KG1 (cell line): ENCODE results near the gene STOML3.

Experiments used
- DNase-seq: peaks from one replicate; lab custom pipeline; 2025; lab: John Stamatoyannopoulos, UW

Gene STOML3

GRCh38 chr13:38981096-38981495, 9.5 kb downstream of the STOML3 start:
- no peak for DNase-seq

GRCh38 chr13:38980750-38981078, 9.9 kb downstream of the STOML3 start:
- DNase-seq: no peak

GRCh38 chr13:38979891-38980749, 10.5 kb downstream of the STOML3 start:
- no peak for DNase-seq

- DNase-seq: no peak
Observed at GRCh38 chr13:38970380-38971051, 20.1 kb downstream of the STOML3 start.

GRCh38 chr13:38969187-38969586, 21.4 kb downstream of the STOML3 start:
- no peak for DNase-seq

GRCh38 chr13:38967446-38967845, 23.2 kb downstream of the STOML3 start:
- no peak for DNase-seq

- no peak for DNase-seq
Observed at GRCh38 chr13:38965281-38965680, 25.4 kb downstream of the STOML3 start.

GRCh38 chr13:38960175-38960574, 30.5 kb downstream of the STOML3 start:
- DNase-seq: no peak

GRCh38 chr13:38957794-38958592, 32.6 kb downstream of the STOML3 start:
- no peak for DNase-seq

GRCh38 chr13:38954844-38955243, 35.8 kb downstream of the STOML3 start:
- no peak for DNase-seq

- DNase-seq: no peak
Observed at GRCh38 chr13:38954291-38954690, 36.3 kb downstream of the STOML3 start.

GRCh38 chr13:38952827-38953226, 37.8 kb downstream of the STOML3 start:
- DNase-seq: no peak

- no peak for DNase-seq
Observed at GRCh38 chr13:38951525-38952313, 38.9 kb downstream of the STOML3 start.

- DNase-seq: no peak
Observed at GRCh38 chr13:38950987-38951386, 39.6 kb downstream of the STOML3 start.

- no peak for DNase-seq
Observed at GRCh38 chr13:38947054-38947453, 43.6 kb downstream of the STOML3 start.

- no peak for DNase-seq
Observed at GRCh38 chr13:38944219-38944618, 46.4 kb downstream of the STOML3 start.

GRCh38 chr13:38943231-38943630, 47.4 kb downstream of the STOML3 start:
- DNase-seq: no peak

- DNase-seq: no peak
Observed at GRCh38 chr13:38941353-38941945, 49.2 kb downstream of the STOML3 start.

GRCh38 chr13:38933786-38934185, 56.8 kb downstream of the STOML3 start:
- no peak for DNase-seq

- DNase-seq: no peak
Observed at GRCh38 chr13:38922170-38922569, 68.5 kb downstream of the STOML3 start.

GRCh38 chr13:38921081-38921480, 69.5 kb downstream of the STOML3 start:
- no peak for DNase-seq
